SK-N-SH treated with all-trans-retinoic acid at 6 μM for 48 hours (cell line): ENCODE results near the gene EPB41L5.

Source experiments
- ESRRG ChIP-seq: fragments of 250-450 bp; sonication (Bioruptor Pico); IDR thresholded peaks from 2 replicates; pipeline ENCODE4 v1.6.1; 2021; ENCODE audit warnings: mild to moderate bottlenecking
- ZFP3 ChIP-seq: fragments of 250-450 bp; sonication (Bioruptor Pico); IDR thresholded peaks from 2 replicates; pipeline ENCODE4 v1.5.0; 2020; ENCODE audit warnings: mild to moderate bottlenecking, moderate library complexity
- ZNF565 ChIP-seq: fragments of 450-650 bp; formaldehyde crosslinking; conservative IDR thresholded peaks from 2 replicates; pipeline ENCODE4 v1.5.0; 2020; ENCODE audit warnings: low read depth, mild to moderate bottlenecking, moderate library complexity

- no peak for TF ChIP-seq ZNF565 (CRISPR knock-in tag)
- no peak for TF ChIP-seq ZFP3
- no peak for TF ChIP-seq ESRRG (CRISPR knock-in tag)
Measured at GRCh38 chr2:120148229-120148628, 135.4 kb downstream of the EPB41L5 start.
